ENCODE data around the gene CSK. TPM values are rescaled to one million over a fixed set of nuclear protein-coding genes. Genes with fewer than 3 reads are reported as not detected.

CSK gene
- total and polyA plus RNA-seq, 2 of the 8 experiments (the other 6 are each of a cell fraction or from before 2014, with no cell fraction given): 13.7 to 50.2 TPM

DNA sequence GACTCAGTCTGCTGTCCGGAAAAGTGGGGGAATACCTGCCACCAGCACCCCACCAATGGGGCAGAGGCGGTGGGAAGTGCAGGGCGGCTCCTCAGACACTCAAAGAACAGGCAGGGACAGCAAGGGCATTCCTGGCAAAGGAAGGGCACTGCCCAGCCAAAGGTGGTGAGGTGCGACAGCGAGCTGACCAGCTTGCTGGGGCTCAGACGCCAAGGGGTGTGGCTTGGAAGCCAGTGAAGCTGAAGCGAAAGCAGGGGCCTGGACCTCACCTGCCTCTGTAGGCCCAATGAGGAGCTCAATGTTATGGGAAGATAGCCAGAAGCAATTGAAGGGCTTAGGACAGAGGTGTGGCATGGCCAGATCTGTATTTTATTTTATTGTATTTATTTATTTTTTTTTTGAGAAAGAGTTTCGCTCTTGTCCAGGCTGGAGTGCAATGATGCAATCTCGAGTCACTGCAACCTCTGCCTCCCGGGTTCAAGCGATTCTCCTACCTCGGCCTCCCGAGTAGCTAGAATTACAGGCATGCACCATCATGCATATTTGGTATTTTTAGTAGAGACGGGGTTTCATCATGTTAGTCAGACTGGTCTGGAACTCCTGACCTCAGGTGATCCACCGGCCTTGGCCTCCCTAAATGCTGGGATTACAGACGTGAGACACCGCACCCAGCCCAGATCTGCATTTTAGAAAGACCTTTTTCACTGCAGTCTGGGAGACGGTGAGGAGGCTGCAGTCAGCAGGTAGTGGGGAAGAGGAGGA lies 26.4 kb downstream of the CSK start (continued):
- TF ChIP-seq, protein P1, sequence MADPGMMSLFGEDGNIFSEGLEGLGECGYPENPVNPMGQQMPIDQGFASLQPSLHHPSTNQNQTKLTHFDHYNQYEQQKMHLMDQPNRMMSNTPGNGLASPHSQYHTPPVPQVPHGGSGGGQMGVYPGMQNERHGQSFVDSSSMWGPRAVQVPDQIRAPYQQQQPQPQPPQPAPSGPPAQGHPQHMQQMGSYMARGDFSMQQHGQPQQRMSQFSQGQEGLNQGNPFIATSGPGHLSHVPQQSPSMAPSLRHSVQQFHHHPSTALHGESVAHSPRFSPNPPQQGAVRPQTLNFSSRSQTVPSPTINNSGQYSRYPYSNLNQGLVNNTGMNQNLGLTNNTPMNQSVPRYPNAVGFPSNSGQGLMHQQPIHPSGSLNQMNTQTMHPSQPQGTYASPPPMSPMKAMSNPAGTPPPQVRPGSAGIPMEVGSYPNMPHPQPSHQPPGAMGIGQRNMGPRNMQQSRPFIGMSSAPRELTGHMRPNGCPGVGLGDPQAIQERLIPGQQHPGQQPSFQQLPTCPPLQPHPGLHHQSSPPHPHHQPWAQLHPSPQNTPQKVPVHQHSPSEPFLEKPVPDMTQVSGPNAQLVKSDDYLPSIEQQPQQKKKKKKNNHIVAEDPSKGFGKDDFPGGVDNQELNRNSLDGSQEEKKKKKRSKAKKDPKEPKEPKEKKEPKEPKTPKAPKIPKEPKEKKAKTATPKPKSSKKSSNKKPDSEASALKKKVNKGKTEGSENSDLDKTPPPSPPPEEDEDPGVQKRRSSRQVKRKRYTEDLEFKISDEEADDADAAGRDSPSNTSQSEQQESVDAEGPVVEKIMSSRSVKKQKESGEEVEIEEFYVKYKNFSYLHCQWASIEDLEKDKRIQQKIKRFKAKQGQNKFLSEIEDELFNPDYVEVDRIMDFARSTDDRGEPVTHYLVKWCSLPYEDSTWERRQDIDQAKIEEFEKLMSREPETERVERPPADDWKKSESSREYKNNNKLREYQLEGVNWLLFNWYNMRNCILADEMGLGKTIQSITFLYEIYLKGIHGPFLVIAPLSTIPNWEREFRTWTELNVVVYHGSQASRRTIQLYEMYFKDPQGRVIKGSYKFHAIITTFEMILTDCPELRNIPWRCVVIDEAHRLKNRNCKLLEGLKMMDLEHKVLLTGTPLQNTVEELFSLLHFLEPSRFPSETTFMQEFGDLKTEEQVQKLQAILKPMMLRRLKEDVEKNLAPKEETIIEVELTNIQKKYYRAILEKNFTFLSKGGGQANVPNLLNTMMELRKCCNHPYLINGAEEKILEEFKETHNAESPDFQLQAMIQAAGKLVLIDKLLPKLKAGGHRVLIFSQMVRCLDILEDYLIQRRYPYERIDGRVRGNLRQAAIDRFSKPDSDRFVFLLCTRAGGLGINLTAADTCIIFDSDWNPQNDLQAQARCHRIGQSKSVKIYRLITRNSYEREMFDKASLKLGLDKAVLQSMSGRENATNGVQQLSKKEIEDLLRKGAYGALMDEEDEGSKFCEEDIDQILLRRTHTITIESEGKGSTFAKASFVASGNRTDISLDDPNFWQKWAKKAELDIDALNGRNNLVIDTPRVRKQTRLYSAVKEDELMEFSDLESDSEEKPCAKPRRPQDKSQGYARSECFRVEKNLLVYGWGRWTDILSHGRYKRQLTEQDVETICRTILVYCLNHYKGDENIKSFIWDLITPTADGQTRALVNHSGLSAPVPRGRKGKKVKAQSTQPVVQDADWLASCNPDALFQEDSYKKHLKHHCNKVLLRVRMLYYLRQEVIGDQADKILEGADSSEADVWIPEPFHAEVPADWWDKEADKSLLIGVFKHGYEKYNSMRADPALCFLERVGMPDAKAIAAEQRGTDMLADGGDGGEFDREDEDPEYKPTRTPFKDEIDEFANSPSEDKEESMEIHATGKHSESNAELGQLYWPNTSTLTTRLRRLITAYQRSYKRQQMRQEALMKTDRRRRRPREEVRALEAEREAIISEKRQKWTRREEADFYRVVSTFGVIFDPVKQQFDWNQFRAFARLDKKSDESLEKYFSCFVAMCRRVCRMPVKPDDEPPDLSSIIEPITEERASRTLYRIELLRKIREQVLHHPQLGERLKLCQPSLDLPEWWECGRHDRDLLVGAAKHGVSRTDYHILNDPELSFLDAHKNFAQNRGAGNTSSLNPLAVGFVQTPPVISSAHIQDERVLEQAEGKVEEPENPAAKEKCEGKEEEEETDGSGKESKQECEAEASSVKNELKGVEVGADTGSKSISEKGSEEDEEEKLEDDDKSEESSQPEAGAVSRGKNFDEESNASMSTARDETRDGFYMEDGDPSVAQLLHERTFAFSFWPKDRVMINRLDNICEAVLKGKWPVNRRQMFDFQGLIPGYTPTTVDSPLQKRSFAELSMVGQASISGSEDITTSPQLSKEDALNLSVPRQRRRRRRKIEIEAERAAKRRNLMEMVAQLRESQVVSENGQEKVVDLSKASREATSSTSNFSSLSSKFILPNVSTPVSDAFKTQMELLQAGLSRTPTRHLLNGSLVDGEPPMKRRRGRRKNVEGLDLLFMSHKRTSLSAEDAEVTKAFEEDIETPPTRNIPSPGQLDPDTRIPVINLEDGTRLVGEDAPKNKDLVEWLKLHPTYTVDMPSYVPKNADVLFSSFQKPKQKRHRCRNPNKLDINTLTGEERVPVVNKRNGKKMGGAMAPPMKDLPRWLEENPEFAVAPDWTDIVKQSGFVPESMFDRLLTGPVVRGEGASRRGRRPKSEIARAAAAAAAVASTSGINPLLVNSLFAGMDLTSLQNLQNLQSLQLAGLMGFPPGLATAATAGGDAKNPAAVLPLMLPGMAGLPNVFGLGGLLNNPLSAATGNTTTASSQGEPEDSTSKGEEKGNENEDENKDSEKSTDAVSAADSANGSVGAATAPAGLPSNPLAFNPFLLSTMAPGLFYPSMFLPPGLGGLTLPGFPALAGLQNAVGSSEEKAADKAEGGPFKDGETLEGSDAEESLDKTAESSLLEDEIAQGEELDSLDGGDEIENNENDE (IDR thresholded peaks at IDR 0.05; ENCODE audit: insufficient replicate concordance, low read length): no peak
- TF ChIP-seq TEAD4 (IDR thresholded peaks at IDR 0.05; ENCODE audit: low read depth, low read length): no peak
- TF ChIP-seq TCF12 (IDR thresholded peaks at IDR 0.05; ENCODE audit: low read depth, low read length): no peak
- no peak for TF ChIP-seq SIRT6 (IDR thresholded peaks at IDR 0.05; ENCODE audit: low read length)
- TF ChIP-seq RNF2 (IDR thresholded peaks at IDR 0.05; ENCODE audit: borderline replicate concordance, low read depth, low read length, missing control alignments, poor library complexity, severe bottlenecking): no peak
- TF ChIP-seq SAP30 (IDR thresholded peaks at IDR 0.05; ENCODE audit: insufficient read depth, insufficient replicate concordance, low read length): no peak
- TF ChIP-seq RFX5 (IDR thresholded peaks at IDR 0.05; ENCODE audit: borderline replicate concordance, low read depth, low read length): no peak
